NCI-H1417 (cell line): Measurements from ENCODE around the gene STOML2.

Experiments used
- DNase-seq, 3 experiments: peaks; one replicate each; lab custom pipeline; 2025; lab: John Stamatoyannopoulos, UW

Gene STOML2

DNA sequence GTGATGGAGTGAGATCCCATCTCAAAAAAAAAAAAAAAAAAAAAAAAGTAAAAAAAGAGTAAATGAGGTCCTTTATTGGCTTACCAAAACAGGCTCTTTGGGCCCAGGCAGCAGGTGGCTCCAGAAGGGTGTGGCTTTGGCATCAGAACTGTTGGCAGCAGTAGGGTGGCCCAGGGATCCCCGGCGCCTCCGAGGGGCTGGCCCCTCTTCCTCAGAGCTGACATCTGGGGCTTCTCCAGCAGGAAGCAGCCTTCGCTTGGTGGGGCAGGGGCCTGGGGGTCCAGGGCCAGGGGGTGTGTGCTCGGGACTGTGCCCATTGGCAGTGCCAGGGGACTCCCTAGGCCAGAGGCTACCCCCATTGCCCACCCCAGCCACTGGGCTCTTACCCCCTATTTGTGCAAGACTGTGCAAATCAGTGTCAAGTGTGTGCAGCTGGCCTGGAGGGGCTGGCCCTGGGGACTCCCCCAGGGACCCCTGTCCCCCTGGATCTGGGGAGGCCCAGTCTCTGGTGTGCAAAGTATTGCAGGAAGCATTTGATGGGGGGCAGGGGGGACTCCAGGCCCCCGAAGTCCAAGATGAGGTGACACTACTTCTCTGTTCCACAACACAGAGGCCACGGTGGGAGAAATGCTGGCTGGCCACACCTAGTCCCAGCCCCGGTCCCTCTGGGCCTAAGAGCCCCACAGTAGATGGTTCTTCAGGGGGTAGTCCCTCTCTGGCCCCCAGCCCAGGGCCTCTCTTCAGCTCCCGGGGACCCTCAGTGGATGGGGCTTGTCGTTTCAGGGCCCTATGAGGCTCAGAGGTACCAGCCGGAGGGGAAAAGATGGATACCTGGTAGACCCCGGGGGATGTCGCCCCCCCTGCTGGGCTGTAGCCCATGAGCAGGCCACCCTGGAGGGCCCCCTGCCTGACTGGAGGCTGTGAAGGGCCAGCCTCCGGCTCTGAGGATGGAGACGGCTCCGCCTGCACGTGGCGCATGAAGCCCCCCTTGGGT is 4.7 kb upstream of the STOML2 start:
- DNase-seq = no peak

DNA sequence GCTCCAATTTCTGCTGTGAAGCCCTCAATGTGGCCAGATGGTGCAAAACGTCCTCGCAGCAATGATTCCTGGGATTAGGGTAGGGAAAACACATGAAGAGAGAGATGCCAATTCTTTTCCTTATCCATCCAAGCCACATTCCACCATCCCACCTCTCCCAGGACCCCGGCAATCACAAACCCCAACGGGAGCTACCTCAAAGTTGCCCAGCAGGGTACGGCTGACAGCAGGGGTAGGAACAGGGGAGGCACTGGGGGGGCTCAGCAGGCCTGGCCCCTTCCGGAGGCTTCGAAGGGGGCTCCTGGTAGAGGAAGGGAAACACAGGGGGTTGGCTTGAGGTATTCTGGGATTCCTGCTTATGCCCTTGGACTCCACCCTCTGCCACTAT is 3.4 kb upstream of the STOML2 start:
- no peak for DNase-seq

DNA sequence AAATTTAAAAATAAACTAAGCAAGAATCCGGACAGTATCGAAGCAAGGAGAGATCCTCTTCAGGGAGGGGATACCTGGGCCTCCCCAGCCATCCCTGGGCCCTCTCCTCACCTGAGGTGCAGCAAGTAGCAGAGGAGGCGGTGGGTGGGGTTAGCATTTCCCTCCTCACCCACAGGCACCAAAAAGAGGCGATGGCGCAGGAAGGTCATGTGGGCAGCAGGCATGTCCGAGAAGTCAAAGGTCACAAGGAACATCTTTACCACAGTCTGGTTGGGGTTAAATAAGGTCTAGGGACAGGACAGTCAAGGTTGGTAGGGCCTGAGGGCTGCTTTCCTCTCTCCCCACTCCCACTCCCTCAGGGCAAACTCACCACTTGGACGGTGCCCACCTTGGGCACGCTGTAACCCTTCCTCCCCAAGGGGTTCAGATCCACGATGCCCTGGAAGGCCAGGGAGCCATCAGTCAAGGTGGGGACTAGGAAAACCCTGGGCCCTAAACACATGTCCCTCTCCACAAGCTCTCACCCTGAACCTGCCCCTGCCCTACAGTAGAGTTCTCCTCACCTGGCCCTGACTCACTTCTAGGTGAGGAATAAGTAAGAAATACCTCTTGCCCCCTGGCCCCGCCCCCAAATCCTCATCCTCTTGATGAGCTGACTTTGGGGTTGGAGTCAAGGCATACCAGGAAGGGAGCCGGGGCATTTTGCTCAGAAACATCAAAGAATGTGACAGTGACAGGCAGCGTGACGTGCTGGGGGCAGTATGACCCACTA is 2.8 kb upstream of the STOML2 start:
- no peak for DNase-seq

DNA sequence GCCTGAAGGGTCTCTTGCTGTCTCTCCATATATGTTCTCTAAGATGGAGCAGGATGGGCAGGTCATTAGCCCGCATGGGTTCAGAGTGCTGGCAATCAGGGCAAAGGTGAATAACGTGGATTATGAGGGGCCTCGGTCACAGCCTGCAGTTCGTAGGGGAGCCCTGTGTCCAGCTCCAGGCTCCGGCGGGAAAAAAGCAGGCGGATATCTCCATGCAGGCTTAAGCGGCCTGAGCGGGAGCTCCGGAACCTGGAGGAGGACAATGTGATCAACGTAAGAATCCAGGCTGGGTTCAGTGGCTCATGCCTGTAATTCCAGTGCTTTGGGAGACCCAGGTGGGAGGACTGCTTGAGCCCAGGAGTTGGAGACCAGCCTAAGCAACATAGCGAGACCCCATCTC is 2.2 kb upstream of the STOML2 start:
- no peak for DNase-seq

DNA sequence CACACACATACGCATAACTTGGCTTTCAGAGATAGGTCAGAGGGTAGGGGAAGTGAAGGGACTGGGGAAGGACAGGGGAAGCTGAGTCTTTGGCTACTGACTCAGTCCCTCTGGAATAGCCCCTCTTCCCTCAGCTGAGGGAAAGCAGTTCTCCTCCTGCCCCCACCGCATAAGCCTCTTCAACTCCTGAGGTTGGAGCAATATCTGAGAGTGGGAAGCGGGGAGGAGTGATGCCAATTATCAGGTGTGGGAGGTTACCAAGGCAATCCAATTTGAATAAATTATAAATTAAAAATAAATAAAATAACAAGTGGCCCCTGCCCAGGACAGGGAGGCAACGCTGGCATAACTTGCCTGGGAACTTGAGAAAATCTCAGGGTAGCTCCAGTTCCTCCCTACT is 1.7 kb upstream of the STOML2 start:
- no peak for DNase-seq

DNA sequence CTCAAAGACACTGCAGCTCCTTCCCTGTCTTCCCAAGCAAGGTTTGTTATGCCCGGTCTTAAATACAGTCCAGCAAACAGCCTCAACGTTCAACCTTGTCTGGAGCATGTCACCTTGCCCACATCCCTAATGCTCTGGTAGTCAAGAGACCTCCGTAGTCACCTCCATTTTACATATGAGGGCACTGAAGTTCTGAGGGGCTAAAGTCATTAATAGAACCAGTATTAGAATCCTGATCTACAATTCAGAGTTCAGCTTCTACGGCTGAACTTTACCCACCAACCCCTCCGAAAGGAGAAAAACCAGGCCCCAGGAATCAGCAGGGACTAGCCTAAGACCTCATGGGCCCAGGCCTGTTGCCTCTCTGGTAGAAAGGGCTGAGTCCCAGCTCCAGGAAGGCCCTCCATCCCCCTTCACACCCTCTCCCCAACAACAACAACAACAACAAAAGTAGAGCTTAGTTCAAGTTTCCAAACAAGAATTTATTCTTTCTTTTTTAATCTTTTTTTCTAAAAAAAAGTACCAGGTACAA is 795 bp upstream of the STOML2 start:
- no peak for DNase-seq

DNA sequence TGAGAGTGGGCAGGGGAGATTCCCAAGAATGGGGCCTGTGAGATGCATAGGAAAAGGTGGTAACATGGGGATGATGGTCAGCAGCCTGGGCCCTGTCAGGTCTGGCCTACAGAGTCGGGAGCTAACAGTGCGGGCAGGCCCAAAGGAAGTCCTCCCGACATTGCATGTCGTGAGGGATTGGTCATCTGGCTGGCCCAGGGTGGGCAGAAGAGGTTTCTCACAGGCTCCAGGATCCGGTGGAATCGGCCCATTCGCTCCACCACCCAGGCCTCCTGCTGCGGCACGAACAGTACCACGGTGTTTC is 514 bp downstream of the STOML2 start:
- DNase-seq = no peak

DNA sequence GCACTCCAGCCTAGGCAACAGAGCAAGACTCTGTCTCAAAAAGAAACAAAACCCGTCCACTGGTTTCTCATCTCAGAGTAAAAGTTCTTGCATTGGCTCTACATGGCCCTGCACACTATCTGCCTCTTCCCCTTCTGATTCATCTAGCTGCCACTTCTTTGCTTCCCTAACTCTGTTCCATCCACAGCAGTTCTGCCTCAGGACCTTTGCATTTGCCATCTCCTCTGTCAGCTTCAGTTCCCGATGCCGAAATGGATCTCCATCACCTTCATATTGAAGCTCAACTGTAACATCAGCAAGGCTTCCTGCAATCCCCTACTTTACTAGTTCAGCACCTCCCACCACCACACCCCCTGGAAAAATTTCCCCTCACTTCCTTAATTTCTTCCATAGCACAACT is 5.4 kb downstream of the STOML2 start:
- no peak for DNase-seq

DNA sequence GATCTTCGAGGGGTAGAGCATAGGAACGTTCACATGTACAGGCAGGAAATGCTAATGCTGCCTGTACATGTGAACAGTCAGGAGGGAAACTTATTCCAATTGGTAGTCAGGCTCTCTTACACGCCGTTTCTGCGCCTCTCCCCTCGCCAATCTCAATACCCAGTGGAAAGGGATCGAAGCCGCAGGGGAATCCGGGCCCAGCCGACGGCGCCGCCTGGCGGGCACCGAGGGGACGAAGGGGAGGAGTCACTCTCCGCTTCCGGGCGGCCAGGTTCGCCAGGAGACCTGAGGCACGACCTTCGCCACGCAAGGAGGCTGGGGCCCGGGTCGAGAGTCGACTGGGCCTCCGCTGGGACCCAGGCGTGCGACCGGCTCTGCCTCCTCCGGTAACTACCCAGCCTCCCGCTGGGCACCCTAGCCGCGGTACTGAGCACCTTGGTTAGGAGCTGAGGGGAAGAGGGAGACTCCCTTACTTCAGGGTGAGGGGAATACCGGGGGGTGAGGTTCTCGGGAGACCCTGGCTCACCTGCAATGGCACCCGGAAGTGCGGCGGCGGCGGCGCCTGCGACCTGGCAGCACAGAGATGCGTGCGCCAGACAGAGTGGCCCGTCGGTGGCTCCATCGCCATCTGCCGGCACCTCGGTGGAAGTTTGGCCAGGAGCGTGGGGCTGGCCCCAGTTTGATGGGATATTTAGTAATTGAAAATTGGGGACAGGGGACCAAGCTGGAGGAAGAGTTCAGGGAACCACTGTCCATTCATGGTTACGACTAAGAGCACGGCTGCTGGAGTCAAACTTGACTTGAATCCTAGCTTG is 6.7 kb downstream of the STOML2 start, which contains the start of gene PIGO:
Gene PIGO, minus strand, starts transcription at position 557 of the 815 bp plus-strand sequence. CDS start 1,026 bp downstream, outside the sequence.
- peak; percentile 73 to 91 (median 91) for DNase-seq

DNA sequence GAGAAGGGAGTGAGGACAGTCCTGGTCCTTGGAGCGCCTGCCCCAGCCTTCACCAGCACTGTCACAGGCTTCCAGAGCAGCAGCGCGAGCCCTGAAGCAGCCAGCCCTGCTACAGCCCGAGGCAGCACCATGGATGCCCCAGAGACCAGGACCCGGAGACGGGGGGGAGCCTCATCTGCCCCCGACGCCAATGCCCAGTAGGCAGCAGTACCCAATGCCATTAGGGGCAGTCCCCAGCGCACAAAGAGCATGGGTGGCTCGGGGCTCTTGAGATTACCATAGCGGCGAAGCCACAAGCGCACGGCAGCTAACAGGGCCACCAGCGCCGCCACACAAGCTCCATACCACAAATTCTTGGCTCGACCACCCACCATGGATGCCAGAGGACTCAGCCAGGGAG is 11.4 kb downstream of the STOML2 start:
- no peak for DNase-seq

DNA sequence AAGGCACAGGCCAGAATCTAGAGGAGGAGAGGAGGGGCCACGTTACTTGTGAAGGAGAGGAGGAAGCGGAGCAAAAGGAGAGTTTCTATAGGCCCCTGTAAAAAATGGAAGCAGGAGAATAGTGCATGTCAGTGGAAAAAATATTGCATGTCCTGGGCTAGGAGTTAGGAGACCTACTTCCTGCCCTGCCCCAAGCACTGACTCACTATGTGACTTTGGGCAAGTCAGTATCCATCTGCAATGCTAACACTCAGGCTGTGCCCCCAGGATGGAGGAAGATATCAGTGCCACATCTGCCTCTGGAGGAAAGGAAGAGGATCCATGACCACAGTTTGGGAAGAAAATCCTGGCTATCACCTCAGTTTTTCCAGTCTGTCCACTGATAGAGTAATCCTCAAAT is 13.5 kb downstream of the STOML2 start:
- DNase-seq = no peak

DNA sequence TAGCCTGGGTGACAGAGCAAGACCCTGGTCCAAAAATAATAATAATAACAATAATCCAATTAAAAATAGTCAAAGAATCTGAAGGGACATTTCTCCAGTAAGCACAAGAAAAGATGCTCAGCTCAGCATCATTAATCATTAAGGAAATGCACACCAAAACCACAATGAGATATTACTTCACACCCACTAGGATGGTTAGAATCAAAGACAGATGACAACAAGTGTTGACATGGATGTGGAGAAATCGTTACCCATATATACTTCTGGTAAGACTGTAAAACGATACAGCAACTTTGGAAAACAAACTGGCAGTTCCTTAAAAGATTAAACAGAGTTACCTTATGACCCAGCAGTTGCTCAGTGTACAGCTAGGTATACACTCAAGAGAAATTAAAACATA is 17.9 kb downstream of the STOML2 start:
- DNase-seq = no peak

DNA sequence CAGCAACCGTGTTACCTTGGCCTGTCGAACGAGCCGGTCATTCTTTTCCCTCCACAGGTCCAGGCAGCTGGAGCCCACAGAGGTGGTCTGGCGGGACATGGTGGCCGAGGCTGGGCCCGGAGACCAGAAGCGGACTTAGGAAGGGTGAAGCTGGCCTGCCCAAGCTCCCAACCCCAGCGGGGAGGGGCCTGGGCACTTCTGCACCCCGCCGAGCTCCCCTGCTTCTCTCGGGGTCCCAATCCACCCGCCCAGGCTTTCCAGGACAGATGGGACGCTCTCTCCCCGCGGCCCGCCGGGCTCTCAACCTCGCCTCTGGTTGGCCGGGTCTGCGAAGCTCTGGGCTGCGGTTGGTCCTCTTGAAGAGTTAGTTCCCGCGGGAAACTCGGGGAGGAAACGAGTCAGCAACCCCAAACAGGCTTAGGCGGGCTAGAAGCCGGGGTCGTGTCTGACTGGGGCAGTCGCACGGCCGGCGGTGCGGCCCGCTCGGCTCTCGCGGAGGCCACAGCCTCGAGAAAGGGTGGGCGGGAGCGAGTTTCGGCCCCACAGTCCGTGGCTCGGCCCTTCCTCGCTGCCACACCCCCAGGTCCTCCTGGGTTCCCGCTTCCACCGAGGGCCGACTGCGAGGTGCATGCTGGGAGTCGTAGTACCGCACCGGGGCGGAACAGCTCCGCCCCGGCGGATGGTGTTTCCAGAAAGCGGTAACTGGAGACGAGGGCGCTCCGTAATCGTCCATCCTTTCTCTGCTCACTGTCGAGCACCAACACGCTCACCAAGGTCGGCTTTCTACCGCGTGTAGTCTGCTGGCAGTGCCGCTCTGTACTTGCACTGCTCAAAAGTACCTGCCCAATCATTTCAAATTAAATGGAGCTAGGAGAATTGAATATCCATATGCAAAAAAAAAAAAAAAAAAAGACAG is 23.2 kb downstream of the STOML2 start, which contains the start of gene FANCG:
Gene FANCG, minus strand, starts transcription at position 517 of the 916 bp plus-strand sequence. Its CDS starts 418 bp downstream, at position 99.
- DNase-seq = peak; percentile 89 to 93 (median 92)

DNA sequence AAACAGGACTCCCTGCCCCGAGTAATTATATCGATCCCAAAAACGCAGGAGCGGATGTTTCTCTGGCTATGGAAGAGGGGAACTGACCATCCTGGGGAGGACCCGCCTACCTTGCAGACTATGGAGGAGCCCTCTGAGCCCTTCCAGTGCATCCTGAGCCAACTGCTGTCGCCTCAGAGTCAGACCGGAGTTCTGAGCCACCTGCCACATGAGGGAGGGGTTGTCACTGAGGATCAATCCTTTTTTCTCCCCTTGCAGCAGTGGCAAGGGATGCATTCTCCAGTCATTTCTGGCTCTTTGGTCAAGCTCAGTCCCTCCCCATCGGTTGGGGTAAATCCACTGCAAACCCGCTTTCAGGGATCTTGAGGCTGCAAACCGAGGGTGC is 23.9 kb downstream of the STOML2 start:
- peak in 2 of 3 experiments; percentile 36 to 60 for DNase-seq

DNA sequence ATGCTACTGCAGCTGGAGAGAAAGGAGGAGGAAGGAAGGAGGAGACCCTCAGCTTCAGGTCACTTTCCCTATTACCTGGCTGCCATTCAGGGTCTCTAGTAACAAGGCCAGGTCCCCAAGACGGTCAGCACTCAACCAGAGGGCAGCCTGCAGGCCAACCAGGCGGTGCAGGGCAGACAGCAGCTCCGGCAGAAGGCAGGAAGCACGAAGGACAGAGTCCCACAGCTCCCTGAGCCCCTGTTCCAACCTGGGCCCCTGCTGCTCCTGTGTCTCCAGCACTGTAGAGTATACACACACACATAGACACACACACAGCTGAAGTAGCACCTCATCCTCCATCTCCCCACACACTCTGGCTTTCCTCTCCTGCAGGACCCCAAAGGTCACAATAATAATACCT is 24.9 kb downstream of the STOML2 start:
- no peak for DNase-seq

DNA sequence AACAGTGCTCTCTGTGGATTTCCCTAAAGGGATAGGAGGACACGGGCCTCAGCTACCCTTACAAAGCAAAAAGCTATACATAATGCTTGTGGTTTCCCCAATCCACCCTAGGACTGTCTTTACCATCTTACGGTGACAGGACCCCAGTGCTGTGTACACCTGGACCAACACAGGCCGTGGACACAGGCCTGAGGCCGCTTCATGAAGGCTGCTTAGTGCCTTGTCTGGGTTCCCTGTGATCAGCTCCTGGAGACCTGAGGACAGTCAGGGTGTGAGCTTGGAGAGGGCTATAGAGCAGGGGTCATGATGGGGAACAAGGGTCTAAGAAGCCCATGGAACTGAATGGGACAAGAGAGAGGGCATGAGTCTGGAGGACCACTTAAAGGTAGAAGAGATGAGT is 26.1 kb downstream of the STOML2 start:
- no peak for DNase-seq

DNA sequence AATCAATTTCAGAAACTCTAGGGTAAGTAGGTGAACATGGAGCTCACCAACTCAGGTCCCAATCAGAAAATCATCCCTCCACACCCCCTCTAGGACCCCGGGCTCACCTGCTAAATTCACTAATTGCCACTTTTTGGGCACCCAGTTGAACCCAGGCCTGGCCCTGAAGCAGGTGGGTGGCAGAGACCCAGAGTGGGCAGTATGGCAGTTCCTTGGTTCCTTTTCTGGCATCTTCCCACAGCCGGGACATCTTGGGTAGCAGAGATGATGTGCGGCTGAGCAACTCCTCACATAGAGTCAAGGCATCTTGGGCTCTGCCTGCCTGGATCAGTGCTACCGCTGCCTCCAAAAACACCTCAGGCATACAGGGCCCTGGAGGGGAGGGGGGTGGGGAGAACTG is 27.6 kb downstream of the STOML2 start:
- DNase-seq = no peak

DNA sequence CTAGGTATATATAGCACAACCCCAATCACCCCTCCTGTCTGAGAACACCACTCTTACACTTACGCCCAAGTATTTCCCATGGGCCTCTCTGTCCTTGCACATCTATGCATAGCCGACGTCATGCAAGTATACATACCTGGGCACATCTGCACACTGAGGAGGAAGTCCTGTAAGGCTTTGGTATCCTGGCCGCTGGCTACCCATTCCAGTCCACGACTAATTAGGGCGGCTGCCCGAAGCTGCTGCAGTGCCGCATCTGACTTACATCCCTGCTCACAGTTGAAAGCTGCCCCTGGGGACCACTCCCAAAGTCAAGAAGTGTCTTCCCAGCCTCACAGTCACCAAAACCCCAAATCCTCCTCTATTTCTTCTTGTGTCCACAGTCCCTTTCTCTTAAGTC is 28.1 kb downstream of the STOML2 start:
- DNase-seq = no peak

DNA sequence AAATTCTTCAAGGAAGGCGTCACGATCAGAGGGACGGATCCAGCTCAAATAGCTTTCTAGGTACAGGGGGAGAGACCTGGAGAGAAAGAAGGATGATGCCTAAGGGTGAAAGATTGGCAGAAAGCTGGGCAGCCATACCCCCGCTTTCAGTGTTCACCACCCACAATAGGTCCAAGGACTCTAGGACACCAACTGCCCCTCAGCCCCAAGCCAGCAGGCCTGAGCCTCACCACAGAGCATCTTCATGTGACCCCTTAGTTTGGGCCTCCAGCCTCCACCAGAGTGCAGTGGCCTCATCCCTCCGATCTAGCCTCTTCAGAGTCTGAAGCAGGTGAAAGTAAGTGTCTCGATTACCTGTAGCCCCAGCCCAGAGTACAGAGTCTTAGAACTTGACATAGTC is 28.8 kb downstream of the STOML2 start:
- DNase-seq = no peak

DNA sequence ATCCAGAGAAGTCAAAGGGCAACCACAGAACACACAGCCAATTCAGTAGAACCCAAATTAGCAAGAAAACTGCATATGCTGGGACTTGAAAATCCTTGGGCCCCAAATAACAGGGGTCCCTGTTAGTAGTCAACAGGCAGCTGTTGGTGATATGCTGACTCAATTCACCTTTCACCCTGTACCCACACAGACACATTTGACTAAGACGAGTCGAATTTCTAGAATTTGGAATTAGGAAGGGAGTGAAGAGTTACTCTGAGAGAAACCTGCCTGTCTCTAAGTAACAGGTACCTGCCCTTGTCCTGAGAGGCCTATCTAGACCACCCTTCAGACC is 29.7 kb downstream of the STOML2 start:
- no peak for DNase-seq
